H9 (cell line): ENCODE data around the gene ZNF792. TPM values are rescaled to one million over a fixed set of nuclear protein-coding genes. Genes with fewer than 3 reads are reported as not detected.
A peak's percentile ranks its signal among the peaks of the same experiment; 100 is the strongest.

Source experiments
- DNase-seq: peaks from one replicate; pipeline ENCODE4 v3.0.0-alpha.2; 2017
- H2AFZ ChIP-seq: one replicate; pipeline ENCODE4 v1.6.1; 2013; ENCODE audit warnings: mild to moderate bottlenecking, low read length, control low read depth, moderate library complexity
- H2AK5ac ChIP-seq: 2 replicates; pipeline ENCODE4 v1.6.1; 2013; ENCODE audit warnings: low read length, control low read depth, mixed read lengths; ENCODE audit not compliant: insufficient read length
- H2BK120ac ChIP-seq: one replicate; pipeline ENCODE4 v1.6.1; 2013; ENCODE audit warnings: low read depth, mild to moderate bottlenecking, low read length, control low read depth, inconsistent platforms; ENCODE audit not compliant: poor library complexity, severe bottlenecking
- H2BK12ac ChIP-seq: 2 replicates; pipeline ENCODE4 v1.6.1; 2013; ENCODE audit warnings: low read length, control low read depth, mixed read lengths, low read depth; ENCODE audit not compliant: insufficient read length
- H2BK15ac ChIP-seq: 2 replicates; pipeline ENCODE4 v1.6.1; 2013; ENCODE audit warnings: low read depth, low read length, control low read depth
- H2BK20ac ChIP-seq: one replicate; pipeline ENCODE4 v1.6.1; 2013; ENCODE audit warnings: low read depth, mild to moderate bottlenecking, low read length, control low read depth, inconsistent platforms; ENCODE audit not compliant: poor library complexity, severe bottlenecking
- H2BK5ac ChIP-seq: 2 replicates; pipeline ENCODE4 v1.6.1; 2013; ENCODE audit warnings: low read length, control low read depth, mixed read lengths; ENCODE audit not compliant: insufficient read length
- H3K14ac ChIP-seq: 2 replicates; pipeline ENCODE4 v1.6.1; 2013; ENCODE audit warnings: low read length, control low read depth; ENCODE audit not compliant: insufficient read depth
- H3K18ac ChIP-seq: 2 replicates; pipeline ENCODE4 v1.6.1; 2013; ENCODE audit warnings: low read depth, mild to moderate bottlenecking, mixed read lengths, low read length, control low read depth; ENCODE audit not compliant: insufficient read length
- H3K23ac ChIP-seq: 2 replicates; pipeline ENCODE4 v1.6.1; 2013; ENCODE audit warnings: low read length, control low read depth, mixed read lengths, low read depth; ENCODE audit not compliant: insufficient read length
- H3K23me2 ChIP-seq: 2 replicates; pipeline ENCODE4 v1.6.1; 2013; ENCODE audit warnings: low read depth, mild to moderate bottlenecking, mixed read lengths, low read length, control low read depth; ENCODE audit not compliant: insufficient read length, poor library complexity, severe bottlenecking
- H3K27ac ChIP-seq: 2 replicates; pipeline ENCODE4 v1.5.1; 2013; ENCODE audit warnings: low read length, control low read depth, mixed read lengths, low read depth; ENCODE audit not compliant: insufficient read length
- H3K27me3 ChIP-seq: 2 replicates; pipeline ENCODE4 v1.6.1; 2013; ENCODE audit warnings: low read length, control low read depth, inconsistent platforms; ENCODE audit not compliant: insufficient read depth
- H3K4ac ChIP-seq: 2 replicates; pipeline ENCODE4 v1.6.1; 2013; ENCODE audit warnings: low read depth, mild to moderate bottlenecking, control low read depth, inconsistent platforms, low read length, moderate library complexity
- H3K4me1 ChIP-seq: 2 replicates; pipeline ENCODE4 v1.6.1; 2013; ENCODE audit warnings: low read length, control low read depth, inconsistent platforms; ENCODE audit not compliant: insufficient read depth
- H3K4me2 ChIP-seq: 2 replicates; pipeline ENCODE4 v1.6.1; 2013; ENCODE audit warnings: low read length, control low read depth, mixed read lengths; ENCODE audit not compliant: insufficient read length, insufficient read depth
- H3K56ac ChIP-seq: 2 replicates; pipeline ENCODE4 v1.6.1; 2013; ENCODE audit warnings: low read depth, mild to moderate bottlenecking, mixed read lengths, low read length, control low read depth; ENCODE audit not compliant: insufficient read length
- H3K79me1 ChIP-seq: 2 replicates; pipeline ENCODE4 v1.6.1; 2013; ENCODE audit warnings: low read depth, mild to moderate bottlenecking, moderate library complexity, low read length, control low read depth, inconsistent platforms; ENCODE audit not compliant: insufficient read depth, poor library complexity, severe bottlenecking
- H3K79me2 ChIP-seq: 2 replicates; pipeline ENCODE4 v1.6.1; 2013; ENCODE audit warnings: low read length, control low read depth, inconsistent platforms; ENCODE audit not compliant: insufficient read depth
- H3K9ac ChIP-seq: 2 replicates; pipeline ENCODE4 v1.6.1; 2013; ENCODE audit warnings: low read length, control low read depth, mixed read lengths; ENCODE audit not compliant: insufficient read length; ENCODE audit errors: extremely low read depth
- H3K9me3 ChIP-seq: one replicate; pipeline ENCODE4 v1.6.1; 2013; ENCODE audit warnings: low read depth, low read length, inconsistent platforms; ENCODE audit not compliant: control insufficient read depth
- H3T11ph ChIP-seq: one replicate; pipeline ENCODE4 v1.6.1; 2013; ENCODE audit warnings: mild to moderate bottlenecking, low read length, control low read depth, inconsistent platforms
- H4K20me1 ChIP-seq: one replicate; pipeline ENCODE4 v1.6.1; 2013; ENCODE audit not compliant: control insufficient read depth, insufficient read length, insufficient read depth
- H4K5ac ChIP-seq: 2 replicates; pipeline ENCODE4 v1.6.1; 2013; ENCODE audit warnings: low read depth, mild to moderate bottlenecking, mixed read lengths, low read length, control low read depth; ENCODE audit not compliant: insufficient read length
- H4K8ac ChIP-seq: replicated peaks from 2 replicates; pipeline ENCODE4 v1.6.1; 2013; ENCODE audit warnings: low read length, control low read depth, mixed read lengths, low read depth; ENCODE audit not compliant: insufficient read length
- H4K91ac ChIP-seq: 2 replicates; pipeline ENCODE4 v1.6.1; 2013; ENCODE audit warnings: low read depth, mild to moderate bottlenecking, moderate library complexity, mixed read lengths, low read length, control low read depth; ENCODE audit not compliant: insufficient read length
- H3K27ac Mint-ChIP-seq, 3 experiments: 2 replicates in 2 of 3; 3 replicates in 1 of 3; pipeline ENCODE4 v1.8.0; 2020 to 2021; ENCODE audit warnings: mixed read lengths in 3 of 3, mild to moderate bottlenecking in 1 of 3, moderate library complexity in 1 of 3
- H3K27me3 Mint-ChIP-seq: 2 replicates; pipeline ENCODE4 v1.8.0; 2021; ENCODE audit warnings: low read depth, mild to moderate bottlenecking, moderate library complexity, mixed read lengths
- H3K36me3 Mint-ChIP-seq, 3 experiments: 2 replicates in 2 of 3; 3 replicates in 1 of 3; pipeline ENCODE4 v1.8.0; 2020 to 2021; ENCODE audit warnings: low read depth in 3 of 3, mixed read lengths in 3 of 3; ENCODE audit not compliant: insufficient read depth in 1 of 3
- H3K4me1 Mint-ChIP-seq, 2 experiments: 2 replicates each; pipeline ENCODE4 v1.8.0; 2020; ENCODE audit warnings: mixed read lengths in 2 of 2
- H3K4me3 Mint-ChIP-seq, 2 experiments: 2 replicates in 1 of 2; 3 replicates in 1 of 2; pipeline ENCODE4 v1.8.0; 2020 to 2021; ENCODE audit warnings: mild to moderate bottlenecking in 2 of 2, mixed read lengths in 2 of 2, moderate library complexity in 1 of 2
- H3K9me3 Mint-ChIP-seq, 2 experiments: 2 replicates in 1 of 2; 3 replicates in 1 of 2; pipeline ENCODE4 v1.8.0; 2020; ENCODE audit warnings: mild to moderate bottlenecking in 2 of 2, mixed read lengths in 2 of 2, moderate library complexity in 1 of 2
- whole genome bisulfite sequencing: extraction: QIAGEN DNeasy Blood & Tissue Kit; methylation state at CpG from one replicate; pipeline ENCODE4 v1.1.7; 2013; ENCODE audit warnings: missing lambda C conversion rate, low lambda C conversion rate, mixed read lengths; ENCODE audit not compliant: insufficient read length; ENCODE audit errors: extremely low coverage; 5-methylcytosine and 5-hydroxymethylcytosine counted together
- total RNA-seq: library from RNA; stranded (reverse); gene quantifications from 2 replicates; pipeline ENCODE4 v1.2.1, GENCODE V29; 2021
- TF ChIP-seq, protein P1 (sequence below): fragments of 200-600 bp; sonication (generic); conservative IDR thresholded peaks from 3 replicates; pipeline ENCODE4 v1.8.0; 2021; ENCODE audit warnings: antibody characterized with exemption, mild to moderate bottlenecking

The ZNF792 gene
- total RNA-seq, 1 experiment from 2014 or later = 8.3 TPM

DNA sequence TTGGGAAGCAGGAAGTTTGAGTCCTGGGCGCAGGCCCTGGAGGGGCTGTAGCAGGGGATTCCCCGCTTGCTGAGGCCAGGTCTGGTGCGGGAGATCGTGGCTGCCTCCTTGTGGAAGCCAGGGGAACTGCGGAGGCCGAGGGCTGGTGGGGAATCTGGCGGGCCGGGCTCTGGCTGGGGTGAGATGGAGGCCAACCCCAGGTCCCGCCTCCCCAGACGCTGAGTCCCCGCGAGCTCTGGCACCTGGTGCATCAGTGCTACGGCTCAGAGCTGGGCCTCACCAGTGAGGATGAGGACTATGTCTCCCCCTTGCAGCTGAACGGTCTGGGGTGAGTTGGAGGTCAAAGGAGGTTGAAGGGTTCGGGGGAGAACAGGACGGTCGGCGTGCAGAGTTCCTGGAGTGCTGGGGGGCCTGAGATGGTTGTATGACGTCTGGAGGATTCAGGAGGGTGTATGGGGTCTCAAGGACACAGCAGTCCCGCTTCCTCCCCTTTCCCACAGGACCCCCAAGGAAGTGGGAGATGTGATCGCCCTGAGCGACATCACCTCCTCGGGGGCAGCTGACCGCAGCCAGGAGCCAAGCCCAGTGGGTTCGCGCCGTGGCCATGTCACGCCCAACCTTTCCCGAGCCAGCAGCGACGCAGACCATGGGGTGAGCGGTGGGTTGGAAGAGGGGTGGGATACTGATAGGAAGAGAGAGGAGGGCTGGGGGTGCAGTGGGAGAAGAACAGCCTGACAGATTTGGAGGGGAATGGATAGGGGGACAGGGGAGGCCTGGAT is 49.2 kb upstream of the ZNF792 start:
- no CpG with 5 or more reads among the region's 32 CpGs for WGBS
- Histone ChIP-seq H2BK5ac (no peak overlapping the region), H3K27me3 (no peaks in the 10 kb centered on the region), H2AFZ (no peak overlapping the region), H3K23ac (no peak overlapping the region), H3K18ac (no peak overlapping the region), H3K9me3 (no peaks in the 10 kb centered on the region), H3K27ac (no peak overlapping the region), H3K4ac (no peak overlapping the region), H3K79me1 (no peaks in the 10 kb centered on the region), H4K20me1 (no peaks in the 10 kb centered on the region), H3K56ac (no peak overlapping the region), H4K8ac (no peak overlapping the region), H3K23me2 (no peaks in the 10 kb centered on the region), H2BK20ac (no peak overlapping the region), H2BK12ac (no peak overlapping the region), H4K5ac (no peak overlapping the region), H3K9ac (no peak overlapping the region), H3K14ac (no peak overlapping the region; the same call in 1 of the 2 replicates), H2BK120ac (no peak overlapping the region), H2BK15ac (no peak overlapping the region), H4K91ac (no peak overlapping the region), H3K79me2 (no peaks in the 10 kb centered on the region), H2AK5ac (no peak overlapping the region), H3T11ph (no peak overlapping the region), H3K4me2 (no peak overlapping the region), H3K4me1 (no peaks in the 10 kb centered on the region)
- Mint-ChIP-seq H3K27me3 (no peaks in the 10 kb centered on the region), H3K9me3 (no peaks in the 10 kb centered on the region), H3K36me3 (peaks cover 71 to 92% (median 85%) of the 10 kb centered on the region in 3 experiments), H3K27ac (peak overlapping the region in 1 of 3 experiments; percentile 97; a peak in 3 of 7 replicates), H3K4me3 (no peak overlapping the region), H3K4me1 (0 out of 4 replicates have a peak, but pooled peaks cover 0 to 6% of the 10 kb centered on the region in 2 experiments)
- TF ChIP-seq, protein P1, sequence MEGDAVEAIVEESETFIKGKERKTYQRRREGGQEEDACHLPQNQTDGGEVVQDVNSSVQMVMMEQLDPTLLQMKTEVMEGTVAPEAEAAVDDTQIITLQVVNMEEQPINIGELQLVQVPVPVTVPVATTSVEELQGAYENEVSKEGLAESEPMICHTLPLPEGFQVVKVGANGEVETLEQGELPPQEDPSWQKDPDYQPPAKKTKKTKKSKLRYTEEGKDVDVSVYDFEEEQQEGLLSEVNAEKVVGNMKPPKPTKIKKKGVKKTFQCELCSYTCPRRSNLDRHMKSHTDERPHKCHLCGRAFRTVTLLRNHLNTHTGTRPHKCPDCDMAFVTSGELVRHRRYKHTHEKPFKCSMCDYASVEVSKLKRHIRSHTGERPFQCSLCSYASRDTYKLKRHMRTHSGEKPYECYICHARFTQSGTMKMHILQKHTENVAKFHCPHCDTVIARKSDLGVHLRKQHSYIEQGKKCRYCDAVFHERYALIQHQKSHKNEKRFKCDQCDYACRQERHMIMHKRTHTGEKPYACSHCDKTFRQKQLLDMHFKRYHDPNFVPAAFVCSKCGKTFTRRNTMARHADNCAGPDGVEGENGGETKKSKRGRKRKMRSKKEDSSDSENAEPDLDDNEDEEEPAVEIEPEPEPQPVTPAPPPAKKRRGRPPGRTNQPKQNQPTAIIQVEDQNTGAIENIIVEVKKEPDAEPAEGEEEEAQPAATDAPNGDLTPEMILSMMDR = peak; percentile 98
- DNase-seq = peak; percentile 89
